OCI-LY1 (cell line): ENCODE data around the gene PRKCA.

ENCODE experiments used
- H2AFZ ChIP-seq: fragments of 200-600 bp; sonication (generic), shearing (Covaris generic); 2 replicates; pipeline ENCODE4 v1.6.0; 2014; ENCODE audit warnings: antibody characterized with exemption, mild to moderate bottlenecking, low read length
- H3F3A ChIP-seq: fragments of 200-600 bp; sonication (generic), shearing (Covaris generic); 2 replicates; pipeline ENCODE4 v1.6.0; 2014; ENCODE audit warnings: mild to moderate bottlenecking, antibody characterized with exemption, low read length, moderate library complexity; ENCODE audit not compliant: insufficient read depth
- H3K27ac ChIP-seq: fragments of 200-600 bp; sonication (generic); 2 replicates; pipeline ENCODE4 v1.5.1; 2014; ENCODE audit warnings: low read length, mixed run types, mild to moderate bottlenecking, low read depth; ENCODE audit not compliant: poor library complexity, severe bottlenecking
- H3K27me3 ChIP-seq: fragments of 200-600 bp; sonication (generic); 2 replicates; pipeline ENCODE4 v1.6.0; 2014; ENCODE audit warnings: antibody characterized with exemption, mild to moderate bottlenecking, low read length, moderate library complexity; ENCODE audit not compliant: insufficient read depth
- H3K36me3 ChIP-seq: fragments of 200-600 bp; sonication (generic); 2 replicates; pipeline ENCODE4 v1.6.1; 2014; ENCODE audit warnings: mild to moderate bottlenecking, antibody characterized with exemption, low read length, moderate library complexity, mixed read lengths; ENCODE audit not compliant: insufficient read depth
- H3K4me1 ChIP-seq: fragments of 200-600 bp; sonication (generic); 2 replicates; pipeline ENCODE4 v1.5.1; 2014; ENCODE audit warnings: mild to moderate bottlenecking, low read length, moderate library complexity; ENCODE audit not compliant: insufficient read depth, severe bottlenecking
- H3K4me2 ChIP-seq: fragments of 200-600 bp; sonication (generic), shearing (Covaris generic); 2 replicates; pipeline ENCODE4 v1.6.1; 2014; ENCODE audit warnings: low read length
- H3K4me3 ChIP-seq: fragments of 200-600 bp; sonication (generic); 2 replicates; pipeline ENCODE4 v1.5.1; 2014; ENCODE audit warnings: low read length, low read depth, mild to moderate bottlenecking, mixed read lengths; ENCODE audit not compliant: poor library complexity, severe bottlenecking
- H3K79me2 ChIP-seq: fragments of 200-600 bp; shearing (Covaris generic); 2 replicates; pipeline ENCODE4 v1.6.1; 2016; ENCODE audit warnings: mixed run types, low read length, mixed read lengths; ENCODE audit not compliant: insufficient read depth
- H3K9ac ChIP-seq: fragments of 200-600 bp; sonication (generic), shearing (Covaris generic); 2 replicates; pipeline ENCODE4 v1.6.1; 2014; ENCODE audit warnings: mild to moderate bottlenecking, low read length, mixed read lengths
- H3K9me2 ChIP-seq: fragments of 200-600 bp; sonication (generic), shearing (Covaris generic); 2 replicates; pipeline ENCODE4 v1.6.1; 2014; ENCODE audit warnings: low read depth, mild to moderate bottlenecking, low read length, mixed read lengths
- H3K9me3 ChIP-seq: fragments of 200-600 bp; shearing (Covaris generic); 2 replicates; pipeline ENCODE4 v1.6.1; 2014; ENCODE audit warnings: low read length, mixed read lengths
- H4K20me1 ChIP-seq: fragments of 200-600 bp; sonication (generic), shearing (Covaris generic); 2 replicates; pipeline ENCODE4 v1.6.0; 2016; ENCODE audit warnings: mild to moderate bottlenecking, low read length; ENCODE audit not compliant: insufficient read depth
- CTCF ChIP-seq: fragments of 200-600 bp; sonication (generic), shearing (Covaris generic); IDR thresholded peaks from 2 replicates; pipeline ENCODE4 v1.5.1; 2017; ENCODE audit warnings: mild to moderate bottlenecking, antibody characterized with exemption, low read length, moderate library complexity, mixed read lengths
- EZH2 ChIP-seq: fragments of 200-600 bp; sonication (generic), shearing (Covaris generic); IDR thresholded peaks from 2 replicates; pipeline ENCODE4 v1.8.0; 2017; ENCODE audit warnings: borderline replicate concordance, mixed run types, mild to moderate bottlenecking, antibody characterized with exemption, low read length, moderate library complexity, mixed read lengths

PRKCA gene

GRCh38 chr17:66299711-66300110, 2.7 kb upstream of the PRKCA start:
- Histone ChIP-seq H3K36me3 (no peaks in the 10 kb centered on the region), H2AFZ (no peak overlapping the region), H3K9me2 (no peaks in the 10 kb centered on the region), H3K9me3 (no peaks in the 10 kb centered on the region), H3K4me2 (no peak overlapping the region), H3K9ac (no peak overlapping the region), H3K4me1 (peaks cover 21% of the 10 kb centered on the region), H3K27me3 (no peaks in the 10 kb centered on the region), H3K27ac (no peak overlapping the region), H3K79me2 (peaks cover 11% of the 10 kb centered on the region), H4K20me1 (no peaks in the 10 kb centered on the region), H3K4me3 (no peak overlapping the region), H3F3A (no peaks in the 10 kb centered on the region)
- TF ChIP-seq EZH2 (no peak), CTCF (no peak)

DNA sequence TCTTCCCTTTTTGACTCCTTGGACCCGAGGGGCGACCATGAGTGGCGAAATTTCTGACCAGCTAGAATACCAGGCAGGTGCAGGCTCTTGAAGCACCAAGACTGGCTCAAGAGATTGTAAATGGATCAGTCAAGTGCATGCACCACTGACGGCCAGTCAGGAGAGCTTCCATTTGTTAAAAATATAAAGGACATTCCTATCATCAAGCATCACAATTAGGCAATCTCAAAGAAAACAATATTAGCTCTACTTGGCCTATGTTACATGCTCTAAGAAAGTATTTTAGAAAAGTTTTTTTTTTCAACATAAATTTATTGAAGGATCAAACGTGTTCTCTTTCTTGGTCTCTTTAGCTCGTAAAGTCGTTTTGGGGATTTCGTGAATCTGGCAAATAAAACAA, 1.5 kb upstream of the PRKCA start:
- Histone ChIP-seq H3K27me3 (no peaks in the 10 kb centered on the region), H2AFZ (no peak overlapping the region), H3K4me2 (peak overlapping the region; percentile 97), H4K20me1 (no peaks in the 10 kb centered on the region), H3K9me3 (no peaks in the 10 kb centered on the region), H3K36me3 (no peaks in the 10 kb centered on the region), H3K4me3 (peak overlapping the region; percentile 97), H3K4me1 (peaks cover 33% of the 10 kb centered on the region), H3K9ac (no peak overlapping the region), H3K9me2 (no peaks in the 10 kb centered on the region), H3F3A (no peaks in the 10 kb centered on the region), H3K79me2 (peaks cover 23% of the 10 kb centered on the region), H3K27ac (no peak overlapping the region)
- TF ChIP-seq CTCF, result no peak
- TF ChIP-seq EZH2, result no peak

GRCh38 chr17:66301367-66301863, 998 bp upstream of the PRKCA start:
- Histone ChIP-seq H2AFZ (0 out of 2 replicates have a peak overlapping the region, but pooled peaks have one; percentile 14), H3K9me2 (no peaks in the 10 kb centered on the region), H3K4me1 (peaks cover 34% of the 10 kb centered on the region), H3K36me3 (peaks cover 2% of the 10 kb centered on the region), H3K4me3 (peak overlapping the region; percentile 97), H3K79me2 (peaks cover 28% of the 10 kb centered on the region), H3K4me2 (peak overlapping the region; percentile 97), H3K9ac (peak overlapping the region; percentile 93), H3F3A (no peaks in the 10 kb centered on the region), H3K27me3 (no peaks in the 10 kb centered on the region), H3K27ac (no peak overlapping the region), H3K9me3 (no peaks in the 10 kb centered on the region), H4K20me1 (no peaks in the 10 kb centered on the region)
- TF ChIP-seq EZH2 (no peak), CTCF (no peak)
